Neural cell (in vitro differentiated cells): ENCODE measurements around the gene ERBB2. TPM values are rescaled to one million over a fixed set of nuclear protein-coding genes. Genes with fewer than 3 reads are reported as not detected.

Source experiments
- H2AFZ ChIP-seq: fragments of 200-600, 300-800 bp; sonication (generic), shearing (Covaris generic); 2 replicates; pipeline ENCODE4 v1.6.0; 2014; ENCODE audit warnings: low read depth, mild to moderate bottlenecking, antibody characterized with exemption, low read length, moderate library complexity
- H3F3A ChIP-seq: fragments of 200-600 bp; shearing (Covaris generic); 2 replicates; pipeline ENCODE4 v1.6.1; 2016; ENCODE audit warnings: mild to moderate bottlenecking, moderate library complexity, mixed read lengths, antibody characterized with exemption, low read length; ENCODE audit not compliant: insufficient read depth, poor library complexity, severe bottlenecking
- H3K27ac ChIP-seq: fragments of 200-600, 300-800 bp; sonication (generic), shearing (Covaris generic); 2 replicates; pipeline ENCODE4 v1.5.1; 2014; ENCODE audit warnings: mild to moderate bottlenecking, low read length, moderate library complexity
- H3K27me3 ChIP-seq: fragments of 300-800, 200-600 bp; sonication (generic), shearing (Covaris generic); 2 replicates; pipeline ENCODE4 v1.6.0; 2014; ENCODE audit warnings: mild to moderate bottlenecking, low read depth, low read length, moderate library complexity; ENCODE audit not compliant: insufficient read depth
- H3K36me3 ChIP-seq: fragments of 300-800, 200-600 bp; sonication (generic), shearing (Covaris generic); 2 replicates; pipeline ENCODE4 v1.5.1; 2014; ENCODE audit warnings: mild to moderate bottlenecking, antibody characterized with exemption, low read length, moderate library complexity; ENCODE audit not compliant: insufficient read depth
- H3K4me2 ChIP-seq: fragments of 300-800, 200-600 bp; sonication (generic), shearing (Covaris generic); 2 replicates; pipeline ENCODE4 v1.6.0; 2014; ENCODE audit warnings: mild to moderate bottlenecking, low read length
- H3K4me3 ChIP-seq: fragments of 300-800, 200-600 bp; sonication (generic), shearing (Covaris generic); 2 replicates; pipeline ENCODE4 v1.5.1; 2014; ENCODE audit warnings: mild to moderate bottlenecking, low read length, moderate library complexity
- H3K79me2 ChIP-seq: fragments of 200-600 bp; shearing (Covaris generic); replicated peaks from 2 replicates; pipeline ENCODE4 v1.6.0; 2014; ENCODE audit warnings: mild to moderate bottlenecking, low read length, moderate library complexity; ENCODE audit not compliant: insufficient read depth
- H3K9ac ChIP-seq: fragments of 300-800, 200-600 bp; sonication (generic), shearing (Covaris generic); 2 replicates; pipeline ENCODE4 v1.6.1; 2016; ENCODE audit warnings: mild to moderate bottlenecking, low read length, mixed read lengths
- H3K9me2 ChIP-seq: fragments of 200-600 bp; shearing (Covaris generic); 2 replicates; pipeline ENCODE4 v1.6.1; 2016; ENCODE audit warnings: mild to moderate bottlenecking, low read length, mixed read lengths; ENCODE audit not compliant: insufficient read depth
- H3K9me3 ChIP-seq: fragments of 200-600, 300-800 bp; sonication (generic), shearing (Covaris generic); 2 replicates; pipeline ENCODE4 v1.6.1; 2016; ENCODE audit warnings: mild to moderate bottlenecking, mixed run types, low read length, moderate library complexity, mixed read lengths
- H4K20me1 ChIP-seq: fragments of 200-600 bp; shearing (Covaris generic); 2 replicates; pipeline ENCODE4 v1.6.1; 2016; ENCODE audit warnings: mild to moderate bottlenecking, mixed run types; ENCODE audit not compliant: insufficient read depth
- CTCF ChIP-seq: fragments of 450-650 bp; IDR thresholded peaks from 2 replicates; pipeline ENCODE4 v1.5.1; 2014; ENCODE audit warnings: antibody characterized with exemption, mild to moderate bottlenecking, moderate library complexity; ENCODE audit not compliant: poor library complexity, severe bottlenecking
- EP300 ChIP-seq: fragments of 450-650 bp; conservative IDR thresholded peaks from 2 replicates; pipeline ENCODE4 v1.6.1; 2014; ENCODE audit warnings: antibody characterized with exemption, mild to moderate bottlenecking, moderate library complexity; ENCODE audit not compliant: poor library complexity, severe bottlenecking
- EZH2 ChIP-seq: fragments of 200-600, 300-800 bp; shearing (Covaris generic), sonication (generic); IDR thresholded peaks from 2 replicates; pipeline ENCODE4 v1.6.1; 2014; ENCODE audit warnings: antibody characterized with exemption, low read length, borderline replicate concordance, mild to moderate bottlenecking; ENCODE audit not compliant: insufficient read depth, poor library complexity, severe bottlenecking
- MXI1 ChIP-seq: fragments of 450-650 bp; conservative IDR thresholded peaks from 2 replicates; pipeline ENCODE4 v1.6.1; 2014; ENCODE audit warnings: antibody characterized with exemption, mild to moderate bottlenecking; ENCODE audit not compliant: poor library complexity, severe bottlenecking
- POLR2AphosphoS5 ChIP-seq: IDR thresholded peaks from 2 replicates; pipeline ENCODE4 v1.6.1; 2012
- RAD21 ChIP-seq: fragments of 450-650 bp; conservative IDR thresholded peaks from 2 replicates; pipeline ENCODE4 v1.6.1; 2014; ENCODE audit warnings: antibody characterized with exemption, mild to moderate bottlenecking, moderate library complexity
- REST ChIP-seq: IDR thresholded peaks from 2 replicates; pipeline ENCODE4 v1.6.1; 2012; ENCODE audit warnings: borderline replicate concordance
- SMC3 ChIP-seq: fragments of 450-650 bp; conservative IDR thresholded peaks from 2 replicates; pipeline ENCODE4 v1.6.1; 2014; ENCODE audit warnings: antibody characterized with exemption, mild to moderate bottlenecking, moderate library complexity; ENCODE audit not compliant: poor library complexity
- TAF1 ChIP-seq: IDR thresholded peaks from 2 replicates; pipeline ENCODE4 v1.6.1; 2012; ENCODE audit warnings: low read depth
- polyA plus RNA-seq: library from polyadenylated mRNA; depleted of rRNA; stranded (reverse); fragments of >200 nt; gene quantifications from 2 replicates; pipeline ENCODE4 v1.2.3, GENCODE V29; 2014

Gene ERBB2
- polyA plus RNA-seq, 1 donor from 2014 or later: 16.0 TPM

- H3K4me3 ChIP-seq: no peak overlapping the region
- no peak overlapping the region for H2AFZ ChIP-seq
- H3K9ac ChIP-seq: no peak overlapping the region
- no peak for TF ChIP-seq EP300
- no peak for TF ChIP-seq REST
- no peak for TF ChIP-seq TAF1
- no peak for TF ChIP-seq SMC3
- TF ChIP-seq CTCF: no peak
- TF ChIP-seq MXI1: no peak
- TF ChIP-seq EZH2: no peak
- no peak for TF ChIP-seq RAD21
- no peak for TF ChIP-seq POLR2AphosphoS5
- no peaks in the 10 kb centered on the region for H3K36me3 ChIP-seq
- H3F3A ChIP-seq: no peaks in the 10 kb centered on the region
- no peaks in the 10 kb centered on the region for H3K79me2 ChIP-seq
- no peak overlapping the region for H3K4me2 ChIP-seq
- no peaks in the 10 kb centered on the region for H4K20me1 ChIP-seq
- no peaks in the 10 kb centered on the region for H3K9me3 ChIP-seq
- no peak overlapping the region for H3K27ac ChIP-seq
- H3K9me2 ChIP-seq: no peaks in the 10 kb centered on the region
- H3K27me3 ChIP-seq: peaks cover 8% of the 10 kb centered on the region
Observed at GRCh38 chr17:39745335-39746144, 45.7 kb downstream of the ERBB2 start.

- no peak overlapping the region for H2AFZ ChIP-seq
- peaks cover 3% of the 10 kb centered on the region for H3K27me3 ChIP-seq
- TF ChIP-seq CTCF: no peak
- no peak overlapping the region for H3K9ac ChIP-seq
- no peaks in the 10 kb centered on the region for H3K9me2 ChIP-seq
- H3K36me3 ChIP-seq: no peaks in the 10 kb centered on the region
- no peak overlapping the region for H3K4me2 ChIP-seq
- no peaks in the 10 kb centered on the region for H3K9me3 ChIP-seq
- H3K79me2 ChIP-seq: no peaks in the 10 kb centered on the region
- H4K20me1 ChIP-seq: no peaks in the 10 kb centered on the region
- H3F3A ChIP-seq: no peaks in the 10 kb centered on the region
- H3K27ac ChIP-seq: no peak overlapping the region
- no peak overlapping the region for H3K4me3 ChIP-seq
Observed at GRCh38 chr17:39746145-39746461, 46.2 kb downstream of the ERBB2 start.
